GM10248 (cell line): ENCODE results near the gene DLGAP3.
"Not testable (repeated sequence)": the region's sequence is repeated elsewhere in the genome, so short reads cannot be mapped to it uniquely, and the experiment has no call there.

ENCODE experiments used
- CTCF ChIA-PET: fragments of 300-600 bp; sonication (Branson Sonifier 250); formaldehyde crosslinking; extraction: SDS; loops from one replicate; lab custom pipeline; 2021; ENCODE audit warnings: antibody characterized with exemption; lab: Yijun Ruan, JAX
- POLR2A ChIA-PET: fragments of 350-650 bp; sonication (Branson Sonifier 250); formaldehyde crosslinking; extraction: SDS; loops from one replicate; lab custom pipeline; 2020; ENCODE audit warnings: antibody characterized with exemption; lab: Yijun Ruan, JAX
- DNase-seq: peaks from one replicate; pipeline ENCODE4 v3.0.0; 2012; ENCODE audit errors: extremely low spot score
- CTCF ChIP-seq: IDR thresholded peaks from 2 replicates; pipeline ENCODE4 v1.5.1; 2012; ENCODE audit warnings: mild to moderate bottlenecking, low read depth; ENCODE audit errors: extremely low read depth, missing control alignments, control extremely low read depth

Gene DLGAP3

GRCh38 chr1:34965597-34965996, 36.1 kb upstream of the DLGAP3 start:
- POLR2A ChIA-PET: no interaction called here
- CTCF ChIA-PET: no interaction called here

GRCh38 chr1:34950428-34950827, 21.0 kb upstream of the DLGAP3 start:
- POLR2A ChIA-PET: no interaction called here
- no peak for DNase-seq
- TF ChIP-seq CTCF: no peak
- CTCF ChIA-PET: interaction anchor here (1.9 kb wide), 1 partner anchor 25 kb away, joined by 5 read pairs; no protein-coding TSS in a partner anchor

More at GRCh38 chr1:34965597-34965996, 36.1 kb upstream of the DLGAP3 start:
- no peak for DNase-seq
- no peak for TF ChIP-seq CTCF

GRCh38 chr1:34948739-34949138, 19.3 kb upstream of the DLGAP3 start:
- CTCF ChIA-PET: interaction anchor here (0.9 kb wide), 1 partner anchor 11 kb away, joined by 3 read pairs; no protein-coding TSS in a partner anchor
- POLR2A ChIA-PET: not testable (repeated sequence)

GRCh38 chr1:34947641-34948314, 18.3 kb upstream of the DLGAP3 start:
- DNase-seq, POLR2A ChIA-PET, CTCF ChIA-PET: not testable (repeated sequence)

More at GRCh38 chr1:34948739-34949138, 19.3 kb upstream of the DLGAP3 start:
- not testable (repeated sequence) for DNase-seq

GRCh38 chr1:34946211-34946610, 16.8 kb upstream of the DLGAP3 start:
- POLR2A ChIA-PET: no interaction called here
- CTCF ChIA-PET: no interaction called here

GRCh38 chr1:34941798-34942197, 12.3 kb upstream of the DLGAP3 start:
- DNase-seq, POLR2A ChIA-PET, CTCF ChIA-PET: not testable (repeated sequence)

More at GRCh38 chr1:34946211-34946610, 16.8 kb upstream of the DLGAP3 start:
- DNase-seq: no peak
- no peak for TF ChIP-seq CTCF

- POLR2A ChIA-PET: no interaction called here
Measured at GRCh38 chr1:34930702-34931071, 1.2 kb upstream of the DLGAP3 start.

More at GRCh38 chr1:34930702-34931071, 1.2 kb upstream of the DLGAP3 start:
- DNase-seq: no peak
- CTCF ChIA-PET: no interaction called here
- no peak for TF ChIP-seq CTCF
